H9 (cell line): ENCODE data around the gene RBM48. TPM values are rescaled to one million over a fixed set of nuclear protein-coding genes. Genes with fewer than 3 reads are reported as not detected.

ENCODE experiments used
- DNase-seq: peaks from one replicate; pipeline ENCODE4 v3.0.0-alpha.2; 2017
- H2AFZ ChIP-seq: one replicate; pipeline ENCODE4 v1.6.1; 2013; ENCODE audit warnings: mild to moderate bottlenecking, low read length, control low read depth, moderate library complexity
- H2AK5ac ChIP-seq: 2 replicates; pipeline ENCODE4 v1.6.1; 2013; ENCODE audit warnings: low read length, control low read depth, mixed read lengths; ENCODE audit not compliant: insufficient read length
- H2BK120ac ChIP-seq: one replicate; pipeline ENCODE4 v1.6.1; 2013; ENCODE audit warnings: low read depth, mild to moderate bottlenecking, low read length, control low read depth, inconsistent platforms; ENCODE audit not compliant: poor library complexity, severe bottlenecking
- H2BK12ac ChIP-seq: 2 replicates; pipeline ENCODE4 v1.6.1; 2013; ENCODE audit warnings: low read length, control low read depth, mixed read lengths, low read depth; ENCODE audit not compliant: insufficient read length
- H2BK15ac ChIP-seq: 2 replicates; pipeline ENCODE4 v1.6.1; 2013; ENCODE audit warnings: low read depth, low read length, control low read depth
- H2BK20ac ChIP-seq: one replicate; pipeline ENCODE4 v1.6.1; 2013; ENCODE audit warnings: low read depth, mild to moderate bottlenecking, low read length, control low read depth, inconsistent platforms; ENCODE audit not compliant: poor library complexity, severe bottlenecking
- H2BK5ac ChIP-seq: 2 replicates; pipeline ENCODE4 v1.6.1; 2013; ENCODE audit warnings: low read length, control low read depth, mixed read lengths; ENCODE audit not compliant: insufficient read length
- H3K14ac ChIP-seq: 2 replicates; pipeline ENCODE4 v1.6.1; 2013; ENCODE audit warnings: low read length, control low read depth; ENCODE audit not compliant: insufficient read depth
- H3K18ac ChIP-seq: 2 replicates; pipeline ENCODE4 v1.6.1; 2013; ENCODE audit warnings: low read depth, mild to moderate bottlenecking, mixed read lengths, low read length, control low read depth; ENCODE audit not compliant: insufficient read length
- H3K23ac ChIP-seq: 2 replicates; pipeline ENCODE4 v1.6.1; 2013; ENCODE audit warnings: low read length, control low read depth, mixed read lengths, low read depth; ENCODE audit not compliant: insufficient read length
- H3K23me2 ChIP-seq: 2 replicates; pipeline ENCODE4 v1.6.1; 2013; ENCODE audit warnings: low read depth, mild to moderate bottlenecking, mixed read lengths, low read length, control low read depth; ENCODE audit not compliant: insufficient read length, poor library complexity, severe bottlenecking
- H3K27ac ChIP-seq: 2 replicates; pipeline ENCODE4 v1.5.1; 2013; ENCODE audit warnings: low read length, control low read depth, mixed read lengths, low read depth; ENCODE audit not compliant: insufficient read length
- H3K27me3 ChIP-seq: 2 replicates; pipeline ENCODE4 v1.6.1; 2013; ENCODE audit warnings: low read length, control low read depth, inconsistent platforms; ENCODE audit not compliant: insufficient read depth
- H3K4ac ChIP-seq: 2 replicates; pipeline ENCODE4 v1.6.1; 2013; ENCODE audit warnings: low read depth, mild to moderate bottlenecking, control low read depth, inconsistent platforms, low read length, moderate library complexity
- H3K4me1 ChIP-seq: 2 replicates; pipeline ENCODE4 v1.6.1; 2013; ENCODE audit warnings: low read length, control low read depth, inconsistent platforms; ENCODE audit not compliant: insufficient read depth
- H3K4me2 ChIP-seq: 2 replicates; pipeline ENCODE4 v1.6.1; 2013; ENCODE audit warnings: low read length, control low read depth, mixed read lengths; ENCODE audit not compliant: insufficient read length, insufficient read depth
- H3K56ac ChIP-seq: 2 replicates; pipeline ENCODE4 v1.6.1; 2013; ENCODE audit warnings: low read depth, mild to moderate bottlenecking, mixed read lengths, low read length, control low read depth; ENCODE audit not compliant: insufficient read length
- H3K79me1 ChIP-seq: 2 replicates; pipeline ENCODE4 v1.6.1; 2013; ENCODE audit warnings: low read depth, mild to moderate bottlenecking, moderate library complexity, low read length, control low read depth, inconsistent platforms; ENCODE audit not compliant: insufficient read depth, poor library complexity, severe bottlenecking
- H3K79me2 ChIP-seq: 2 replicates; pipeline ENCODE4 v1.6.1; 2013; ENCODE audit warnings: low read length, control low read depth, inconsistent platforms; ENCODE audit not compliant: insufficient read depth
- H3K9ac ChIP-seq: 2 replicates; pipeline ENCODE4 v1.6.1; 2013; ENCODE audit warnings: low read length, control low read depth, mixed read lengths; ENCODE audit not compliant: insufficient read length; ENCODE audit errors: extremely low read depth
- H3K9me3 ChIP-seq: one replicate; pipeline ENCODE4 v1.6.1; 2013; ENCODE audit warnings: low read depth, low read length, inconsistent platforms; ENCODE audit not compliant: control insufficient read depth
- H3T11ph ChIP-seq: one replicate; pipeline ENCODE4 v1.6.1; 2013; ENCODE audit warnings: mild to moderate bottlenecking, low read length, control low read depth, inconsistent platforms
- H4K20me1 ChIP-seq: one replicate; pipeline ENCODE4 v1.6.1; 2013; ENCODE audit not compliant: control insufficient read depth, insufficient read length, insufficient read depth
- H4K5ac ChIP-seq: 2 replicates; pipeline ENCODE4 v1.6.1; 2013; ENCODE audit warnings: low read depth, mild to moderate bottlenecking, mixed read lengths, low read length, control low read depth; ENCODE audit not compliant: insufficient read length
- H4K8ac ChIP-seq: replicated peaks from 2 replicates; pipeline ENCODE4 v1.6.1; 2013; ENCODE audit warnings: low read length, control low read depth, mixed read lengths, low read depth; ENCODE audit not compliant: insufficient read length
- H4K91ac ChIP-seq: 2 replicates; pipeline ENCODE4 v1.6.1; 2013; ENCODE audit warnings: low read depth, mild to moderate bottlenecking, moderate library complexity, mixed read lengths, low read length, control low read depth; ENCODE audit not compliant: insufficient read length
- H3K27ac Mint-ChIP-seq, 3 experiments: 2 replicates in 2 of 3; 3 replicates in 1 of 3; pipeline ENCODE4 v1.8.0; 2020 to 2021; ENCODE audit warnings: mixed read lengths in 3 of 3, mild to moderate bottlenecking in 1 of 3, moderate library complexity in 1 of 3
- H3K27me3 Mint-ChIP-seq: 2 replicates; pipeline ENCODE4 v1.8.0; 2021; ENCODE audit warnings: low read depth, mild to moderate bottlenecking, moderate library complexity, mixed read lengths
- H3K36me3 Mint-ChIP-seq, 3 experiments: 2 replicates in 2 of 3; 3 replicates in 1 of 3; pipeline ENCODE4 v1.8.0; 2020 to 2021; ENCODE audit warnings: low read depth in 3 of 3, mixed read lengths in 3 of 3; ENCODE audit not compliant: insufficient read depth in 1 of 3
- H3K4me1 Mint-ChIP-seq, 2 experiments: 2 replicates each; pipeline ENCODE4 v1.8.0; 2020; ENCODE audit warnings: mixed read lengths in 2 of 2
- H3K4me3 Mint-ChIP-seq, 2 experiments: 2 replicates in 1 of 2; 3 replicates in 1 of 2; pipeline ENCODE4 v1.8.0; 2020 to 2021; ENCODE audit warnings: mild to moderate bottlenecking in 2 of 2, mixed read lengths in 2 of 2, moderate library complexity in 1 of 2
- H3K9me3 Mint-ChIP-seq, 2 experiments: 2 replicates in 1 of 2; 3 replicates in 1 of 2; pipeline ENCODE4 v1.8.0; 2020; ENCODE audit warnings: mild to moderate bottlenecking in 2 of 2, mixed read lengths in 2 of 2, moderate library complexity in 1 of 2
- CTCF ChIP-seq: fragments of 200-600 bp; sonication (generic); conservative IDR thresholded peaks from 3 replicates; pipeline ENCODE4 v1.8.0; 2021; ENCODE audit warnings: antibody characterized with exemption, mild to moderate bottlenecking
- total RNA-seq: library from RNA; stranded (reverse); gene quantifications from 2 replicates; pipeline ENCODE4 v1.2.1, GENCODE V29; 2021

The RBM48 gene
- total RNA-seq, 1 experiment from 2014 or later: 12.5 TPM

GRCh38 chr7:92584953-92585352, 56.4 kb downstream of the RBM48 start:
- H3K4me2 ChIP-seq: no peak overlapping the region
- no peak overlapping the region for H3K9ac ChIP-seq
- H3K4me3 Mint-ChIP-seq: no peak overlapping the region
- peak overlapping the region; percentile 59 for H3K18ac ChIP-seq
- H4K5ac ChIP-seq: no peak overlapping the region
- TF ChIP-seq CTCF: no peak
- H2BK15ac ChIP-seq: no peak overlapping the region
- no peaks in the 10 kb centered on the region for H4K20me1 ChIP-seq
- no peaks in the 10 kb centered on the region for H3K27me3 Mint-ChIP-seq
- peaks cover 3% of the 10 kb centered on the region; the same call in 1 of the 2 replicates for H3K4me1 ChIP-seq
- peak overlapping the region; percentile 67 for H2BK120ac ChIP-seq
- H3K27ac ChIP-seq: peak overlapping the region; percentile 13
- no peak overlapping the region for H2AFZ ChIP-seq
- no peak overlapping the region for H4K8ac ChIP-seq
- H3K79me2 ChIP-seq: peaks cover 55% of the 10 kb centered on the region
- H4K91ac ChIP-seq: no peak overlapping the region
- no peaks in the 10 kb centered on the region for H3K9me3 ChIP-seq
- H3K9me3 Mint-ChIP-seq: no peaks in the 10 kb centered on the region
- H3T11ph ChIP-seq: peak overlapping the region; percentile 90
- no peak for DNase-seq
- H2AK5ac ChIP-seq: no peak overlapping the region
- peaks cover 9 to 15% of the 10 kb centered on the region in 2 experiments for H3K4me1 Mint-ChIP-seq
- no peak overlapping the region for H3K56ac ChIP-seq
- peaks cover 9% of the 10 kb centered on the region for H3K23me2 ChIP-seq
- peak overlapping the region in 2 of 3 experiments; percentile 24 to 39; a peak in 1 of 7 replicates for H3K27ac Mint-ChIP-seq
- no peak overlapping the region for H2BK20ac ChIP-seq
- no peak overlapping the region for H2BK5ac ChIP-seq
- H3K36me3 Mint-ChIP-seq: peaks cover 19 to 32% (median 32%) of the 10 kb centered on the region in 3 experiments; a peak in 6 of 7 replicates
- H3K14ac ChIP-seq: no peak overlapping the region
- H3K27me3 ChIP-seq: no peaks in the 10 kb centered on the region
- H3K23ac ChIP-seq: no peak overlapping the region
- 0 out of 2 replicates have a peak overlapping the region, but pooled peaks have one; percentile 52 for H3K4ac ChIP-seq
- H2BK12ac ChIP-seq: no peak overlapping the region
- peaks cover 4% of the 10 kb centered on the region for H3K79me1 ChIP-seq
